Tibial artery (tissue), 4 donors: ENCODE data around the gene SCNN1G.
A peak's percentile ranks its signal among the peaks of the same experiment; 100 is the strongest.

Experiments
- DNase-seq, 2 donors: peaks; one replicate each; pipeline ENCODE4 v3.0.0-alpha.2; 2019
- H3K27ac ChIP-seq, 2 donors: fragments of 200-600 bp; sonication (generic) in 1 of 2; 1 replicate in 1 of 2; 2 replicates in 1 of 2; pipeline ENCODE4 v1.5.1; 2018 to 2019; ENCODE audit warnings: mild to moderate bottlenecking in 1 of 2
- H3K27me3 ChIP-seq, 2 donors: fragments of 200-600 bp; sonication (generic) in 1 of 2; one replicate each; pipeline versions ENCODE4 v1.5.1 to v1.6.0; 2016 to 2019
- H3K36me3 ChIP-seq, 3 donors: fragments of 200-600 bp; sonication (generic) in 2 of 3; one replicate each; pipeline ENCODE4 v1.5.1; 2016 to 2019; ENCODE audit warnings: mild to moderate bottlenecking in 2 of 3
- H3K4me1 ChIP-seq, 4 donors: fragments of 200-600 bp; sonication (generic) in 2 of 4; 1 replicate in 3 of 4; 2 replicates in 1 of 4; pipeline ENCODE4 v1.5.1; 2016 to 2019
- H3K4me3 ChIP-seq, 2 donors: fragments of 200-600 bp; sonication (generic) in 1 of 2; 1 replicate in 1 of 2; 2 replicates in 1 of 2; pipeline ENCODE4 v1.5.1; 2018 to 2019; ENCODE audit warnings: mild to moderate bottlenecking in 2 of 2
- H3K9me3 ChIP-seq, 3 donors: fragments of 200-600 bp; sonication (generic) in 1 of 3; one replicate each; pipeline ENCODE4 v1.5.1; 2016 to 2019
- intact Hi-C: fragments of 100-400 bp; cut with DNase I; formaldehyde crosslinking; loops from one replicate; pipeline ENCODE4 v1.15.0; 2023; ENCODE audit warnings: low total_unique reads
- TF ChIP-seq, protein P1 (sequence below), 2 experiments: fragments of 200-600 bp in 1 of 2; fragments of 450-650 bp in 1 of 2; IDR thresholded peaks; one replicate each; pipeline ENCODE4 v1.5.1; 2017 to 2019; ENCODE audit warnings: antibody characterized with exemption in 2 of 2, mild to moderate bottlenecking in 1 of 2, moderate library complexity in 1 of 2

SCNN1G gene

GRCh38 chr16:23182679-23183542 lies at the start of gene SCNN1G:
Gene SCNN1G, plus strand, starts transcription at chr16:23182745. Its CDS starts 3,527 bp downstream, at chr16:23186272.
- TF ChIP-seq, protein P1, sequence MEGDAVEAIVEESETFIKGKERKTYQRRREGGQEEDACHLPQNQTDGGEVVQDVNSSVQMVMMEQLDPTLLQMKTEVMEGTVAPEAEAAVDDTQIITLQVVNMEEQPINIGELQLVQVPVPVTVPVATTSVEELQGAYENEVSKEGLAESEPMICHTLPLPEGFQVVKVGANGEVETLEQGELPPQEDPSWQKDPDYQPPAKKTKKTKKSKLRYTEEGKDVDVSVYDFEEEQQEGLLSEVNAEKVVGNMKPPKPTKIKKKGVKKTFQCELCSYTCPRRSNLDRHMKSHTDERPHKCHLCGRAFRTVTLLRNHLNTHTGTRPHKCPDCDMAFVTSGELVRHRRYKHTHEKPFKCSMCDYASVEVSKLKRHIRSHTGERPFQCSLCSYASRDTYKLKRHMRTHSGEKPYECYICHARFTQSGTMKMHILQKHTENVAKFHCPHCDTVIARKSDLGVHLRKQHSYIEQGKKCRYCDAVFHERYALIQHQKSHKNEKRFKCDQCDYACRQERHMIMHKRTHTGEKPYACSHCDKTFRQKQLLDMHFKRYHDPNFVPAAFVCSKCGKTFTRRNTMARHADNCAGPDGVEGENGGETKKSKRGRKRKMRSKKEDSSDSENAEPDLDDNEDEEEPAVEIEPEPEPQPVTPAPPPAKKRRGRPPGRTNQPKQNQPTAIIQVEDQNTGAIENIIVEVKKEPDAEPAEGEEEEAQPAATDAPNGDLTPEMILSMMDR (IDR thresholded peaks at IDR 0.05), result no peak
- Histone ChIP-seq H3K9me3 (no peaks in the 10 kb centered on the region), H3K4me1 (peaks cover 0 to 15% (median 12%) of the 10 kb centered on the region in 4 donors), H3K27me3 (peaks cover 0 to 74% of the 10 kb centered on the region in 2 donors), H3K36me3 (no peaks in the 10 kb centered on the region), H3K4me3 (peak within 1 kb of the TSS; percentile 17 to 44), H3K27ac (no peak within 1 kb of the TSS)
- no peak for DNase-seq
- intact Hi-C loops, result loop anchor here (2.0 to 10.0 kb wide), 2 partner anchors 188 to 252 kb away; no protein-coding TSS in a partner anchor

GRCh38 chr16:23132775-23133463 lies 49.6 kb upstream of the SCNN1G start:
- Histone ChIP-seq H3K27me3 (no peaks in the 10 kb centered on the region), H3K27ac (peak overlapping the region; percentile 64 to 76), H3K4me3 (peak overlapping the region; percentile 33 to 34), H3K4me1 (peaks cover 0 to 49% (median 7%) of the 10 kb centered on the region in 4 donors), H3K9me3 (peaks cover 0 to 4% (median 0%) of the 10 kb centered on the region in 3 donors), H3K36me3 (peaks cover 0 to 6% (median 0%) of the 10 kb centered on the region in 3 donors)
- intact Hi-C loops, result no loop called here
- no peak for DNase-seq
- TF ChIP-seq, protein P1 (IDR thresholded peaks at IDR 0.05), result no peak

DNA sequence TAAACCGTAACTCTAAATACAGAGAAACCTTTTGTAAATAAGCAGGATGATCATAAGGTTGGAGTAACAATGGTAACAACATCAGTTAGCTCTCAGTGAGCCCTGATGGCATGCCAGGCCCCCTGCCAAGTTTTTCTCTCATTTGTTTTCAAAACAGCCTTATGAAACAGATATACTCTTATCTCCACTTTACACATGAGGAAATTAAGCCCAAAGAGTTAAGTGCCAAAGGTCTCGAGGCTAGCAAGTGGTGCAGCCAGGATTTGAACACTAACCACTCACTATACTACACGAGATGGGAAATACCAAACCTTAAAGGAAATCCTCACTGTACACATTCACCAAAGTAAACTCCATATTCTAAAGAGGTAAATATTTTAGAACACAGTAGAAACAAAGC lies 48.3 kb upstream of the SCNN1G start:
- H3K27me3 ChIP-seq, result no peaks in the 10 kb centered on the region
- H3K36me3 ChIP-seq, result peaks cover 0 to 6% (median 0%) of the 10 kb centered on the region in 3 donors
- H3K9me3 ChIP-seq, result peaks cover 0 to 4% (median 0%) of the 10 kb centered on the region in 3 donors
- TF ChIP-seq, protein P1 (IDR thresholded peaks at IDR 0.05), result no peak
- DNase-seq, result no peak
- intact Hi-C loops, result no loop called here
- peaks cover 0 to 46% (median 7%) of the 10 kb centered on the region in 4 donors for H3K4me1 ChIP-seq
- no peak overlapping the region for H3K27ac ChIP-seq
- H3K4me3 ChIP-seq, result no peak overlapping the region

DNA sequence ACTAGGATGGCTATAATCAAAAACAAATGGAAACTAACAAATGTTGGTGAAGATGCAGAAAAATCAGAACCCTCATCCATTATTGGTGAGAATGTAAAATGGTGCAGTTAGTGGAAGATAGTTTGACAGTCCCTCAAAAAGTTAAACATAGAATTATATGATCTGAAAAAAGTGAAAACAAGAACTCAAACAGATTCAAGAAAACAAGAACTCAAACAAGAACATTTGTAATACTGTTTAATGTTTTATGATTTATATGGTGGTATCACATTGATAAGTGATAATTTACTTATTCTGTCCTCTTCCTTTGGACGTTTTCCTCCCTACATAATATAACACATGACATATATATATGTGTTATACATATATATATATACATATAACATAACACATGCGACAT lies 45.3 kb upstream of the SCNN1G start:
- Histone ChIP-seq H3K27ac (no peak overlapping the region), H3K27me3 (no peaks in the 10 kb centered on the region), H3K4me3 (no peak overlapping the region), H3K4me1 (peaks cover 0 to 25% (median 4%) of the 10 kb centered on the region in 4 donors), H3K36me3 (peaks cover 0 to 6% (median 0%) of the 10 kb centered on the region in 3 donors), H3K9me3 (peaks cover 0 to 4% (median 0%) of the 10 kb centered on the region in 3 donors)
- TF ChIP-seq, protein P1 (IDR thresholded peaks at IDR 0.05), result no peak
- DNase-seq, result no peak
- intact Hi-C loops, result no loop called here

DNA sequence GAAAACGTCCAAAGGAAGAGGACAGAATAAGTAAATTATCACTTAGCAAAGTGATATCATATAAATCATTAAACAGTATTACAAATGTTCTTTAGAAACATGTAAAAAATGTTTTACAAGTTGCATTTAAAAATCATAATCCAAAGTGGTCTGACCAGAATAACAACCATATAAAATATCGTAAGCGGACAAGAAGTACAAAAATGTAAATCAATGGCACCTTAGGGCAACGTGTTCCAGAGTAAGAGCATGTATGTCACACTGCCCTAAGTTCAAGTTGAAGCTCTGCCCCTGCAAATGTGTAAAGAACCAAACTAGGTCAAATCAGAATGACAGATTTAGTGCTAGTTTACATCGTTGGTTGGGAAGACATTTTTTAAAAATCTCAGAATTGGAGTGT lies 44.7 kb upstream of the SCNN1G start:
- intact Hi-C loops, result no loop called here
- Histone ChIP-seq H3K4me3 (no peak overlapping the region), H3K27ac (no peak overlapping the region), H3K36me3 (peaks cover 0 to 6% (median 0%) of the 10 kb centered on the region in 3 donors), H3K4me1 (peaks cover 0 to 25% (median 7%) of the 10 kb centered on the region in 4 donors), H3K9me3 (peaks cover 0 to 4% (median 0%) of the 10 kb centered on the region in 3 donors), H3K27me3 (no peaks in the 10 kb centered on the region)
- no peak for DNase-seq
- TF ChIP-seq, protein P1 (IDR thresholded peaks at IDR 0.05), result no peak
